ENCODE results near the gene PC.

PC gene

DNA sequence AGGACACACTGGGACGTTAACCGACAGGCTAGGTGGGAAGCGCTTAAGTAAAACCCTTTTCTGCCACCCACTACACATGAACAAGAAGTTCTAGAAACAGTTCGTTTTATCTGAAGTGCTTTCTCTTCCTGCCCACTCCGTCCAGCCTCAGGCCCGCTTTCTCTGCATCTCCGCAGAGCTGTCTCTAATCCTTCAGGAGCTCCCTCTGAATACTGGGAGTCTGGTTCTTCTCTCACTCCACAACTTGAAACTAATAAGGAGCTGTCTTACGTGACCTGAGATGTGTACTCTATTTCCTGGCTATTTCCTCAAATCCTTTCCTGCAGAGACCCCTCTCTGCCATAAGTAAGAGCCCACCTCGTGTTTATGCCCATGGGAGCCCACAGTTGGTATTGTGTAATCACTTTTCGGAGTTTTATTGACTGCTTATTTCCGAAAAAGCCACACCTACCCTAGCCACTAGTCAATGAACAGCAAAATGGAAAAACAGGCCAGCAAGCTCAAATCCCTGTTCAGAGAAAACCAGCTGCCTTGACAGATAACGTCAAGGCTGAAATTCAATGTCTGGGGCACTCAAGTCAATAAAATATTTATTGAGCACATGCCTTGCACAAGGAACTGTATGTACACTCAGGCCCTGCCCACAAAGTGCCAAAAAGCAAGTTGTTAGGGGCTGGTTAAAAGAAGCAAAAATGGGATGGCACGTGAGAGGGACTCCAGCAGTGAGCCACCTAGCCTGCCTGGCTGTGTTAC is 4.9 kb downstream of the PC start:
- Histone ChIP-seq H3K27ac (ENCODE audit: low read length, poor library complexity, severe bottlenecking) (no peak overlapping the region), H2BK5ac (ENCODE audit: low read depth, low read length, poor library complexity, severe bottlenecking) (no peak overlapping the region), H3K36me3 (ENCODE audit: control insufficient read depth in 1 of 2, insufficient read depth in 2 of 2, low read depth in 1 of 2, low read length in 2 of 2) (peaks cover 2 to 15% of the 10 kb centered on the region in 2 experiments), H2BK120ac (ENCODE audit: low read depth, low read length) (no peak overlapping the region), H3K9me3 (ENCODE audit: control insufficient read depth, low read length) (no peaks in the 10 kb centered on the region), H3K4me1 (ENCODE audit: control insufficient read depth, insufficient read depth, low read depth, low read length) (peaks cover 34% of the 10 kb centered on the region), H2AFZ (ENCODE audit: low read depth, low read length) (no peak overlapping the region), H3K4ac (ENCODE audit: low read depth in 1 of 2, low read length in 2 of 2) (no peak overlapping the region), H3K9ac (ENCODE audit: low read length) (no peak overlapping the region), H3K4me3 (ENCODE audit: insufficient read depth in 1 of 2, low read depth in 1 of 2, low read length in 2 of 2) (no peak overlapping the region), H2AK5ac (ENCODE audit: low read length, severe bottlenecking) (peak overlapping the region; percentile 68), H3K4me2 (ENCODE audit: low read length, poor library complexity, severe bottlenecking) (no peak overlapping the region), H4K8ac (ENCODE audit: low read length) (no peak overlapping the region), H3K79me1 (replicated peaks; ENCODE audit: low read length, poor library complexity, severe bottlenecking) (peaks cover 21% of the 10 kb centered on the region), H4K91ac (ENCODE audit: low read length) (peak overlapping the region; percentile 88), H2BK15ac (ENCODE audit: low read depth, poor library complexity, severe bottlenecking) (no peak overlapping the region), H3K18ac (ENCODE audit: low read depth in 1 of 2, low read length in 2 of 2) (peak overlapping the region in 1 of 2 experiments; percentile 79), H2BK12ac (ENCODE audit: low read length in 2 of 2) (peak overlapping the region; percentile 76 to 91), H3K27me3 (ENCODE audit: control insufficient read depth in 1 of 2, insufficient read depth in 1 of 2, low read length in 2 of 2) (no peaks in the 10 kb centered on the region), H3K23ac (ENCODE audit: low read length in 2 of 2) (no peak overlapping the region), H3K14ac (ENCODE audit: low read length in 2 of 2) (peak overlapping the region in 1 of 2 experiments; percentile 18)
- WGBS, result 70% methylated on average over 13 of the region's 13 CpGs
- DNase-seq, result no peak

DNA sequence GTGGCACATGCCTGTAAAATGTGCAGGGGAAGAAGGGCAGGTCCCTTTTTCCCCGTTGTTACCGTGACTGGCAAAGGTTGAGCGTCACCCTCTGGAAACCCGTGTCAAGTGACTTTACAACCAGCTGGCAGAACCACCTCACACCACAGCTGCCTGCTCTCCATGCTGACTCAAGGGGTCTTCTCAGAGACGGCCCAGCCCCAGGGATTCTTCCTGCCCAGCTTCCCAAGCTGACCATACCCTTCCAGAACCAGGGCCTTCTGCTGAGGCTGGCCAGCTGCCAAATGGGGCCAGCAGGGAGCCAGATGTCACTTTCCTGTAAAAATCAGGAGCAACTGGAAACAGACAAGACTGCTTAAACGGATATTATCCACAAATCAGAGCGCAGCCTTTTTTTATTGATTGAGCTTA is 6.3 kb downstream of the PC start:
- Histone ChIP-seq H3K79me1 (replicated peaks; ENCODE audit: low read length, poor library complexity, severe bottlenecking) (peaks cover 23% of the 10 kb centered on the region), H3K27me3 (ENCODE audit: control insufficient read depth in 1 of 2, insufficient read depth in 1 of 2, low read length in 2 of 2) (no peaks in the 10 kb centered on the region)

DNA sequence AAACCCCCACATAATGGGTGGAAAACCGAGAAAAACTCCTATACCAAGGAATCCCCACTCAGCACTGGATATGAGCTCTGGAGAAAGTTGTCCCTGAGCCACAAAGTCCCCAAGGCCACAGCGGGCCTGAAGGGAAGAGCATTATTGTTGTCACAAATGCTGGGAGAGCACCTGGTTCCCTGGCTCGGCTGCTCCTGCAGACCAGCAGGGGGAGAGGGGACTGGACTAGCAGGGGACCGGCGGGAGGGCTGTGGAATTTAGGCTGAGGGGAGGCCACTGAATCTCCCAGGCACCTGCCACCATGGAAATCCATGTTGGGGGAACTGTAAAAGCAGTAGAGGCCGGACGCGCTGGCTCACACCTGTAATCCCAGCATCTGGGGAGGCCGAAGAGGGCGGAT is 7.0 kb downstream of the PC start:
- H3K18ac ChIP-seq (ENCODE audit: low read depth in 1 of 2, low read length in 2 of 2), result no peak overlapping the region
- H3K79me1 ChIP-seq (replicated peaks; ENCODE audit: low read length, poor library complexity, severe bottlenecking), result peaks cover 23% of the 10 kb centered on the region
- H2AK5ac ChIP-seq (ENCODE audit: low read length, severe bottlenecking), result peak overlapping the region; percentile 57
- H3K27ac ChIP-seq (ENCODE audit: low read length, poor library complexity, severe bottlenecking), result no peak overlapping the region
- no peak for DNase-seq
- H3K4ac ChIP-seq (ENCODE audit: low read depth in 1 of 2, low read length in 2 of 2), result no peak overlapping the region
- H3K27me3 ChIP-seq (ENCODE audit: control insufficient read depth in 1 of 2, insufficient read depth in 1 of 2, low read length in 2 of 2), result no peaks in the 10 kb centered on the region
- H4K91ac ChIP-seq (ENCODE audit: low read length), result no peak overlapping the region
- no peak overlapping the region for H3K4me2 ChIP-seq (ENCODE audit: low read length, poor library complexity, severe bottlenecking)
- WGBS, result 96% methylated on average over 10 of the region's 10 CpGs
- H2BK15ac ChIP-seq (ENCODE audit: low read depth, poor library complexity, severe bottlenecking), result peak overlapping the region; percentile 44
- no peak overlapping the region for H2AFZ ChIP-seq (ENCODE audit: low read depth, low read length)
- no peak overlapping the region for H4K8ac ChIP-seq (ENCODE audit: low read length)
- no peak overlapping the region for H3K9ac ChIP-seq (ENCODE audit: low read length)
- no peak overlapping the region for H3K23ac ChIP-seq (ENCODE audit: low read length in 2 of 2)
- peaks cover 23% of the 10 kb centered on the region for H3K4me1 ChIP-seq (ENCODE audit: control insufficient read depth, insufficient read depth, low read depth, low read length)
- no peak overlapping the region for H2BK5ac ChIP-seq (ENCODE audit: low read depth, low read length, poor library complexity, severe bottlenecking)
- H3K4me3 ChIP-seq (ENCODE audit: insufficient read depth in 1 of 2, low read depth in 1 of 2, low read length in 2 of 2), result no peak overlapping the region
- no peak overlapping the region for H2BK120ac ChIP-seq (ENCODE audit: low read depth, low read length)
- H3K9me3 ChIP-seq (ENCODE audit: control insufficient read depth, low read length), result no peaks in the 10 kb centered on the region
- H3K36me3 ChIP-seq (ENCODE audit: control insufficient read depth in 1 of 2, insufficient read depth in 2 of 2, low read depth in 1 of 2, low read length in 2 of 2), result peaks cover 2 to 20% of the 10 kb centered on the region in 2 experiments
- H3K14ac ChIP-seq (ENCODE audit: low read length in 2 of 2), result no peak overlapping the region
- peak overlapping the region in 1 of 2 experiments; percentile 38 for H2BK12ac ChIP-seq (ENCODE audit: low read length in 2 of 2)

More for the DNA sequence above, 6.3 kb downstream of the PC start:
- H2AK5ac ChIP-seq (ENCODE audit: low read length, severe bottlenecking), result no peak overlapping the region
- peak overlapping the region; percentile 63 for H3K27ac ChIP-seq (ENCODE audit: low read length, poor library complexity, severe bottlenecking)
- peak; percentile 64 for DNase-seq
- no peak overlapping the region for H2AFZ ChIP-seq (ENCODE audit: low read depth, low read length)
- peak overlapping the region in 1 of 2 experiments; percentile 29 for H3K18ac ChIP-seq (ENCODE audit: low read depth in 1 of 2, low read length in 2 of 2)
- no peak overlapping the region for H2BK5ac ChIP-seq (ENCODE audit: low read depth, low read length, poor library complexity, severe bottlenecking)
- 42% methylated on average over 7 of the region's 7 CpGs for WGBS
- no peak overlapping the region for H4K8ac ChIP-seq (ENCODE audit: low read length)
- H2BK15ac ChIP-seq (ENCODE audit: low read depth, poor library complexity, severe bottlenecking), result no peak overlapping the region
- peaks cover 2 to 16% of the 10 kb centered on the region in 2 experiments for H3K36me3 ChIP-seq (ENCODE audit: control insufficient read depth in 1 of 2, insufficient read depth in 2 of 2, low read depth in 1 of 2, low read length in 2 of 2)
- peak overlapping the region in 1 of 2 experiments; percentile 21 for H2BK12ac ChIP-seq (ENCODE audit: low read length in 2 of 2)
- peaks cover 26% of the 10 kb centered on the region for H3K4me1 ChIP-seq (ENCODE audit: control insufficient read depth, insufficient read depth, low read depth, low read length)
- H3K4me2 ChIP-seq (ENCODE audit: low read length, poor library complexity, severe bottlenecking), result no peak overlapping the region
- H3K4me3 ChIP-seq (ENCODE audit: insufficient read depth in 1 of 2, low read depth in 1 of 2, low read length in 2 of 2), result no peak overlapping the region
- H4K91ac ChIP-seq (ENCODE audit: low read length), result no peak overlapping the region
- no peak overlapping the region for H2BK120ac ChIP-seq (ENCODE audit: low read depth, low read length)
- no peaks in the 10 kb centered on the region for H3K9me3 ChIP-seq (ENCODE audit: control insufficient read depth, low read length)
- H3K23ac ChIP-seq (ENCODE audit: low read length in 2 of 2), result no peak overlapping the region
- no peak overlapping the region for H3K9ac ChIP-seq (ENCODE audit: low read length)
- no peak overlapping the region for H3K14ac ChIP-seq (ENCODE audit: low read length in 2 of 2)
- H3K4ac ChIP-seq (ENCODE audit: low read depth in 1 of 2, low read length in 2 of 2), result no peak overlapping the region

DNA sequence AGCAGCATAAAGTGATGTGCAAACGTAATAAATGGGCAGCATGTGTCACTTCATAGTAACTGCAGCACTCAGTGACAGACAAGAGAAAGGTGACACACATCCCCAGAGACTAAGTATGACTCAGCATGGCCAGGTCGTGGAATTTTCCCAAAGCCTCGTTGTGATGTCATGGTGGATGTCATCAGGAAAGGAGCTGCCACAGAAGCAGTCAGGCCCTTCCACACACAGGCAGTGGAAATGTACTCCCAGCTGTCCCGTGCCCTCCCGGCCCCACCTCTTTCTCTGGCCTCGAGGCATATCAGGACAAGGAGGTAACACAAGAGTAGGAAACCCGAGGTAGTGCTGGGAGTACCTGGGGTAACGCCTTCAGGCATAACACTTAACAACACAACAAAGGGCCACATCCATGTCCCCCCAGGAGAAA is 8.1 kb downstream of the PC start:
- Histone ChIP-seq H3K23ac (ENCODE audit: low read length in 2 of 2) (no peak overlapping the region), H3K18ac (ENCODE audit: low read depth in 1 of 2, low read length in 2 of 2) (peak overlapping the region; percentile 5 to 16), H3K4me3 (ENCODE audit: insufficient read depth in 1 of 2, low read depth in 1 of 2, low read length in 2 of 2) (no peak overlapping the region), H2BK120ac (ENCODE audit: low read depth, low read length) (no peak overlapping the region), H3K9me3 (ENCODE audit: control insufficient read depth, low read length) (no peaks in the 10 kb centered on the region), H2AFZ (ENCODE audit: low read depth, low read length) (peak overlapping the region; percentile 2), H3K27me3 (ENCODE audit: control insufficient read depth in 1 of 2, insufficient read depth in 1 of 2, low read length in 2 of 2) (no peaks in the 10 kb centered on the region), H3K9ac (ENCODE audit: low read length) (peak overlapping the region; percentile 47), H3K36me3 (ENCODE audit: control insufficient read depth in 1 of 2, insufficient read depth in 2 of 2, low read depth in 1 of 2, low read length in 2 of 2) (peaks cover 2 to 20% of the 10 kb centered on the region in 2 experiments), H3K4me1 (ENCODE audit: control insufficient read depth, insufficient read depth, low read depth, low read length) (peaks cover 23% of the 10 kb centered on the region), H3K4me2 (ENCODE audit: low read length, poor library complexity, severe bottlenecking) (no peak overlapping the region), H4K8ac (ENCODE audit: low read length) (peak overlapping the region; percentile 60), H4K91ac (ENCODE audit: low read length) (no peak overlapping the region), H2BK12ac (ENCODE audit: low read length in 2 of 2) (peak overlapping the region in 1 of 2 experiments; percentile 11), H2AK5ac (ENCODE audit: low read length, severe bottlenecking) (peak overlapping the region; percentile 63), H3K14ac (ENCODE audit: low read length in 2 of 2) (peak overlapping the region in 1 of 2 experiments; percentile 11), H3K79me1 (replicated peaks; ENCODE audit: low read length, poor library complexity, severe bottlenecking) (peaks cover 18% of the 10 kb centered on the region), H3K4ac (ENCODE audit: low read depth in 1 of 2, low read length in 2 of 2) (no peak overlapping the region), H2BK15ac (ENCODE audit: low read depth, poor library complexity, severe bottlenecking) (no peak overlapping the region), H2BK5ac (ENCODE audit: low read depth, low read length, poor library complexity, severe bottlenecking) (no peak overlapping the region), H3K27ac (ENCODE audit: low read length, poor library complexity, severe bottlenecking) (no peak overlapping the region)
- WGBS, result 28% methylated on average over 6 of the region's 8 CpGs
- DNase-seq, result peak; percentile 96
